Dedifferentiated amniotic fluid mesenchymal stem cell (primary cell): ENCODE data around the gene FGFRL1.

Source experiments
- DNase-seq: peaks from one replicate; pipeline ENCODE4 v3.0.0-alpha.2; 2016; ENCODE audit errors: extremely low spot score

FGFRL1 gene

GRCh38 chr4:1039493-1040343 is 28.3 kb downstream of the FGFRL1 start:
- DNase-seq: peak; percentile 45

- DNase-seq: no peak
Measured at GRCh38 chr4:1040344-1041146, 29.1 kb downstream of the FGFRL1 start.

- DNase-seq: no peak
Measured at GRCh38 chr4:1041147-1041935, 29.9 kb downstream of the FGFRL1 start.

GRCh38 chr4:1041936-1042330 is 30.5 kb downstream of the FGFRL1 start:
- no peak for DNase-seq

- no peak for DNase-seq
Measured at GRCh38 chr4:1042352-1043055, 31.1 kb downstream of the FGFRL1 start.

- DNase-seq: no peak
Measured at GRCh38 chr4:1043162-1043561, 31.7 kb downstream of the FGFRL1 start.

- DNase-seq: peak; percentile 97
Measured at GRCh38 chr4:1043651-1044468, 32.4 kb downstream of the FGFRL1 start.

GRCh38 chr4:1044469-1045192 is 33.2 kb downstream of the FGFRL1 start:
- DNase-seq: no peak

- DNase-seq: no peak
Measured at GRCh38 chr4:1045193-1045594, 33.8 kb downstream of the FGFRL1 start.

- DNase-seq: no peak
Measured at GRCh38 chr4:1045595-1046201, 34.3 kb downstream of the FGFRL1 start.

- DNase-seq: peak; percentile 43
Measured at GRCh38 chr4:1046581-1047011, 35.2 kb downstream of the FGFRL1 start.

GRCh38 chr4:1047106-1047975 is 35.9 kb downstream of the FGFRL1 start:
- DNase-seq: no peak

GRCh38 chr4:1047976-1048772 is 36.7 kb downstream of the FGFRL1 start:
- no peak for DNase-seq

GRCh38 chr4:1048773-1049590 is 37.6 kb downstream of the FGFRL1 start:
- DNase-seq: no peak

- DNase-seq: no peak
Measured at GRCh38 chr4:1049591-1049905, 38.1 kb downstream of the FGFRL1 start.

- DNase-seq: no peak
Measured at GRCh38 chr4:1050486-1051213, 39.2 kb downstream of the FGFRL1 start.
